Mesothelial cell of epicardium (in vitro differentiated cells): ENCODE data around the gene DEF6. TPM values are rescaled to one million over a fixed set of nuclear protein-coding genes. Genes with fewer than 3 reads are reported as not detected.

Experiments used
- DNase-seq, 2 experiments: peaks; one replicate each; pipeline ENCODE4 v3.0.0; 2021; ENCODE audit warnings: low spot score in 2 of 2; ENCODE audit not compliant: unreplicated experiment in 2 of 2
- H3K27ac Mint-ChIP-seq: 2 replicates; pipeline ENCODE4 v1.8.0; 2021; ENCODE audit warnings: mixed read lengths
- H3K27me3 Mint-ChIP-seq: 2 replicates; pipeline ENCODE4 v1.8.0; 2021; ENCODE audit warnings: low read depth, mixed read lengths
- H3K36me3 Mint-ChIP-seq: 2 replicates; pipeline ENCODE4 v1.8.0; 2021; ENCODE audit warnings: mixed read lengths
- H3K4me1 Mint-ChIP-seq: 2 replicates; pipeline ENCODE4 v1.8.0; 2021; ENCODE audit warnings: mixed read lengths
- H3K4me3 Mint-ChIP-seq: 2 replicates; pipeline ENCODE4 v1.8.0; 2021; ENCODE audit warnings: mild to moderate bottlenecking, moderate library complexity, mixed read lengths
- H3K9me3 Mint-ChIP-seq: 2 replicates; pipeline ENCODE4 v1.8.0; 2021; ENCODE audit warnings: mixed read lengths
- CTCF ChIP-seq: fragments of 200-600 bp; sonication (generic); IDR thresholded peaks from one replicate; pipeline ENCODE4 v1.5.0; 2021; ENCODE audit warnings: antibody characterized with exemption; ENCODE audit not compliant: unreplicated experiment
- total RNA-seq: library from RNA; stranded (reverse); gene quantifications from 3 replicates; pipeline ENCODE4 v1.2.1, GENCODE V29; 2021

The DEF6 gene
- total RNA-seq, 1 donor from 2014 or later, result 11.3 TPM

GRCh38 chr6:35282472-35282871 lies 15.1 kb upstream of the DEF6 start:
- no peak for TF ChIP-seq CTCF
- no peaks in the 10 kb centered on the region for H3K4me1 Mint-ChIP-seq

GRCh38 chr6:35283361-35283760 lies 14.3 kb upstream of the DEF6 start:
- Mint-ChIP-seq H3K9me3 (no peaks in the 10 kb centered on the region), H3K36me3 (peaks cover 38% of the 10 kb centered on the region), H3K4me3 (no peak overlapping the region), H3K27me3 (no peaks in the 10 kb centered on the region), H3K27ac (no peak overlapping the region), H3K4me1 (no peaks in the 10 kb centered on the region)
- no peak for TF ChIP-seq CTCF
- no peak for DNase-seq

More at GRCh38 chr6:35282472-35282871, 15.1 kb upstream of the DEF6 start:
- no peaks in the 10 kb centered on the region for H3K27me3 Mint-ChIP-seq
- DNase-seq, result no peak
- no peak overlapping the region for H3K27ac Mint-ChIP-seq
- no peaks in the 10 kb centered on the region for H3K9me3 Mint-ChIP-seq
- no peak overlapping the region for H3K4me3 Mint-ChIP-seq
- H3K36me3 Mint-ChIP-seq, result peaks cover 39% of the 10 kb centered on the region

- DNase-seq, result no peak
- Mint-ChIP-seq H3K4me3 (no peak overlapping the region), H3K27ac (no peak overlapping the region), H3K27me3 (no peaks in the 10 kb centered on the region), H3K9me3 (no peaks in the 10 kb centered on the region), H3K4me1 (no peaks in the 10 kb centered on the region), H3K36me3 (peaks cover 30% of the 10 kb centered on the region)
- TF ChIP-seq CTCF, result no peak
These were observed 9.8 kb upstream of the DEF6 start for GRCh38 chr6:35287671-35288396.

GRCh38 chr6:35288834-35289233 lies 8.8 kb upstream of the DEF6 start:
- no peaks in the 10 kb centered on the region for H3K27me3 Mint-ChIP-seq
- peaks cover 24% of the 10 kb centered on the region for H3K36me3 Mint-ChIP-seq
- TF ChIP-seq CTCF, result no peak
- H3K9me3 Mint-ChIP-seq, result no peaks in the 10 kb centered on the region
- no peak overlapping the region for H3K27ac Mint-ChIP-seq
- no peak for DNase-seq
- no peak overlapping the region for H3K4me3 Mint-ChIP-seq
- no peaks in the 10 kb centered on the region for H3K4me1 Mint-ChIP-seq

GRCh38 chr6:35291491-35291890 lies 6.1 kb upstream of the DEF6 start:
- Mint-ChIP-seq H3K4me3 (no peak overlapping the region), H3K9me3 (no peaks in the 10 kb centered on the region), H3K36me3 (peaks cover 17% of the 10 kb centered on the region), H3K27me3 (no peaks in the 10 kb centered on the region), H3K4me1 (no peaks in the 10 kb centered on the region), H3K27ac (no peak overlapping the region)
- DNase-seq, result no peak
- no peak for TF ChIP-seq CTCF

GRCh38 chr6:35292494-35292893 lies 5.1 kb upstream of the DEF6 start:
- Mint-ChIP-seq H3K27me3 (no peaks in the 10 kb centered on the region), H3K9me3 (no peaks in the 10 kb centered on the region), H3K4me1 (peaks cover 2% of the 10 kb centered on the region), H3K36me3 (peaks cover 12% of the 10 kb centered on the region), H3K4me3 (no peak overlapping the region), H3K27ac (no peak overlapping the region)
- TF ChIP-seq CTCF, result no peak
- DNase-seq, result no peak
